Lower leg skin (tissue), 4 donors: Measurements from ENCODE around the gene C3AR1. TPM values are rescaled to one million over a fixed set of nuclear protein-coding genes. Genes with fewer than 3 reads are reported as not detected.
"Not testable (repeated sequence)": the region's sequence is repeated elsewhere in the genome, so short reads cannot be mapped to it uniquely, and the experiment has no call there.

Experiments used
- DNase-seq, 2 donors: peaks; one replicate each; pipeline ENCODE4 v3.0.0-alpha.2; 2019; ENCODE audit warnings: low spot score in 2 of 2
- H3K4me3 ChIP-seq: fragments of 200-600 bp; sonication (generic); 2 replicates; pipeline ENCODE4 v1.5.1; 2017; ENCODE audit warnings: mild to moderate bottlenecking, low read depth; ENCODE audit not compliant: poor library complexity, severe bottlenecking
- CTCF ChIP-seq, 3 donors: fragments of 450-650 bp; IDR thresholded peaks; one replicate each; pipeline ENCODE4 v1.5.1; 2016; ENCODE audit warnings: antibody characterized with exemption in 3 of 3, mild to moderate bottlenecking in 3 of 3, moderate library complexity in 2 of 3
- POLR2A ChIP-seq, 2 donors: fragments of 450-650 bp; IDR thresholded peaks; one replicate each; pipeline ENCODE4 v1.6.1; 2016 to 2017; ENCODE audit warnings: antibody characterized with exemption in 2 of 2, mild to moderate bottlenecking in 1 of 2, moderate library complexity in 1 of 2
- WGBS, 2 donors: methylation state at CpG; one replicate each; pipeline ENCODE4 v1.1.5; 2018; 5-methylcytosine and 5-hydroxymethylcytosine counted together
- intact Hi-C: fragments of 100-400 bp; cut with DNase I; formaldehyde crosslinking; loops from one replicate; pipeline ENCODE4 v1.15.0; 2023; ENCODE audit warnings: low total_unique reads
- total RNA-seq, 4 donors: library from RNA; depleted of rRNA; stranded (reverse); fragments of >200 nt; gene quantifications; one replicate each; pipeline ENCODE4 v1.1.0, GENCODE V29; 2016

The C3AR1 gene
- total RNA-seq, 4 donors from 2014 or later: 1.4 to 5.5 (median 3.4) TPM

- TF ChIP-seq POLR2A (IDR thresholded peaks at IDR 0.05): no peak
- TF ChIP-seq CTCF (IDR thresholded peaks at IDR 0.05): no peak
- H3K4me3 ChIP-seq: no peak overlapping the region
- DNase-seq: no peak
- intact Hi-C loops: no loop called here
Observed at GRCh38 chr12:8080120-8080519, 14.0 kb upstream of the C3AR1 start.

- no peak for DNase-seq
- H3K4me3 ChIP-seq: no peak overlapping the region
- no peak for TF ChIP-seq POLR2A (IDR thresholded peaks at IDR 0.05)
- TF ChIP-seq CTCF (IDR thresholded peaks at IDR 0.05): no peak
- WGBS, 2 donors: 63 to 75% methylated on average over 2 of the region's 2 CpGs
- intact Hi-C loops: no loop called here
Observed at GRCh38 chr12:8078916-8079315, 12.8 kb upstream of the C3AR1 start.

GRCh38 chr12:8078398-8078797, 12.2 kb upstream of the C3AR1 start:
- TF ChIP-seq POLR2A (IDR thresholded peaks at IDR 0.05) (no peak), CTCF (IDR thresholded peaks at IDR 0.05) (no peak)
- H3K4me3 ChIP-seq: no peak overlapping the region
- 32 to 41% methylated on average over 4 of the region's 4 CpGs for WGBS, 2 donors
- no peak for DNase-seq
- intact Hi-C loops: no loop called here

- H3K4me3 ChIP-seq: no peak overlapping the region
- TF ChIP-seq CTCF (IDR thresholded peaks at IDR 0.05) (no peak), POLR2A (IDR thresholded peaks at IDR 0.05) (no peak)
- WGBS, 2 donors: 34 to 44% methylated on average over 4 of the region's 4 CpGs
- no peak for DNase-seq
- intact Hi-C loops: no loop called here
Observed at GRCh38 chr12:8077207-8077606, 11.0 kb upstream of the C3AR1 start.

- 85 to 88% methylated on average over 4 of the region's 4 CpGs for WGBS, 2 donors
- no peak overlapping the region for H3K4me3 ChIP-seq
- intact Hi-C loops: no loop called here
- TF ChIP-seq CTCF (IDR thresholded peaks at IDR 0.05) (no peak), POLR2A (IDR thresholded peaks at IDR 0.05) (no peak)
- no peak for DNase-seq
Observed at GRCh38 chr12:8076366-8076765, 10.2 kb upstream of the C3AR1 start.

GRCh38 chr12:8075935-8076334, 9.8 kb upstream of the C3AR1 start:
- WGBS, 2 donors: 81 to 87% methylated on average over 6 of the region's 6 CpGs
- TF ChIP-seq CTCF (IDR thresholded peaks at IDR 0.05) (no peak), POLR2A (IDR thresholded peaks at IDR 0.05) (no peak)
- intact Hi-C loops: no loop called here

GRCh38 chr12:8071820-8072219, 5.7 kb upstream of the C3AR1 start:
- intact Hi-C loops, DNase-seq, H3K4me3 ChIP-seq: not testable (repeated sequence)
- 87 to 97% methylated on average over 3 of the region's 3 CpGs for WGBS, 2 donors

More at GRCh38 chr12:8075935-8076334, 9.8 kb upstream of the C3AR1 start:
- DNase-seq: no peak
- H3K4me3 ChIP-seq: no peak overlapping the region
